HG02840 (cell line): ENCODE measurements around the gene SDK2.

Experiments
- ATAC-seq: cut with Tn5 transposase; IDR thresholded peaks from one replicate; pipeline ENCODE4 v1.9.1; 2021; ENCODE audit warnings: mild to moderate bottlenecking, moderate library complexity, moderate number of reproducible peaks; ENCODE audit not compliant: unreplicated experiment, low FRiP score

The SDK2 gene

DNA sequence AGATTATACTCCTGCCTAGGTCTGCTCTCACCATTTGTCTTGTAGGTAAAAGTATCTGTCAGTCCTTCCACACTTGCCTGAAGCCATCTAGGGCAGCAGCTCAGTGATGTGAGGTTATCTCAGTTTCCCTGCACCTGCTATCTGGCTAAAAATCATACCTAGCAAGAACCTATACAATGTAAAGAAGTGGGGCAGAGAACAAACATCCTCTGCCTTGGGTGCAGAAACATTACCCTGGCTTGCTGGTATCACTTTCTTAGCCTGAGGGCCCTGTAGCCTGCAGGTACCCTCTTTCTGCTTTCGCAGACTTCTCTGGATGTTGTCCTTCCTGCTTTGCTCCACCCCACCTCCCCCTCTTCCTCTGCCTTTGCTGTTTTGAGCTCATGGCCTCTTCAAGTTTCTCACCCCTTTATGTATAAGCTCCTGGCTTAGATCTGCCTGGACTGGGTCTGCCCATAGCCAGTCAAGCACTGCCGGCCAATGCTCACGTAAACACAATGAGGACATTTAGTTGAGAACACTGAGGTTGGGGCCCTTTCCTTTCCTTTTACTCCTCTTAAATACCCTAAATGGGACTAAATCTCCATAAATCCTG is 8.7 kb upstream of the SDK2 start:
- no peak for ATAC-seq

DNA sequence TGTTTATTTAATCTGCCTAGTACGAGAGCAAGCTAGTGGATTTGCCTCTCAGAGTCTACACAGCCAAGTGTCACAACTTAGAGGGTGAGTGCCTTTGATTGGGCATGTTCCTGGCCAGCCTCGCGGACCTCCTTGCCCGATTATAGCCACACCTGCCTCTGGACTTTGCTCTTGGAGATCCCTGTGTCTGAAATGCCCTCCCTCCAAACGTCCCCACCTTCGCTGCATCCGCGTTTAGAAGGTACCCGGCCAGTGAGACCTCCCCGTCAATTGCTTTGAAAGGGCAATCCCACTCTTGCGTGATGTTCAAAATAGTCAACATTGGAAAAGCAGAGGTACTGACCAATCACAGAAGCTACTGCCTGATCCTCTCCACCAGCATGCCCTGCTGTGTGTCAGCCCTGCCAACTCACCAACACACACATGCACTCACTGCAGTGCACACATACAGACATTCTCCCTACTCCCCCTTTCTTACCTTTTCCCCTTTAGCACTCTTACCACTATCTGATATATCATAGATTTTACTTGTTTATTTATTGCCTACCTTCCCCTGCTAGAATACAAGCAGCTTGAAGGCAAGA is 6.5 kb upstream of the SDK2 start:
- ATAC-seq, result no peak

DNA sequence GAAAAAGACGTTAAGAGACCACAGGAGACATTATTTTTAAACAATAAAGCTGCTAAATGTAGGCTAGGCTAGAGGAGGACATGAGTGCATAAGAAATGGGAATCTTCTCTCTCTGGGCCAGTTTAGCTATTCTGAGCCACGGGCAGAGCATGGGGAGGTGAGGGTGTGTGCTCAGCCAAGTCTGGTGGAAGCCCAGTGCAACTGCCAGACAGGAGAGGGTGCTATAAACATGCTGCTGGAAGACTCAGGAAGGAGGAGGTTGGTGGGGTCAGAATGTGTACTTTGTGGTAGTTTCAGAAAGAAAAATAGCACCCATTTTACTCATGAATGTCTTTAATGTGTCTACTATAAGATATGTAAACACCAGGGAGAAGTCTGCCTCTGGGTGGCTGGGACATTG is 5.9 kb upstream of the SDK2 start:
- no peak for ATAC-seq

DNA sequence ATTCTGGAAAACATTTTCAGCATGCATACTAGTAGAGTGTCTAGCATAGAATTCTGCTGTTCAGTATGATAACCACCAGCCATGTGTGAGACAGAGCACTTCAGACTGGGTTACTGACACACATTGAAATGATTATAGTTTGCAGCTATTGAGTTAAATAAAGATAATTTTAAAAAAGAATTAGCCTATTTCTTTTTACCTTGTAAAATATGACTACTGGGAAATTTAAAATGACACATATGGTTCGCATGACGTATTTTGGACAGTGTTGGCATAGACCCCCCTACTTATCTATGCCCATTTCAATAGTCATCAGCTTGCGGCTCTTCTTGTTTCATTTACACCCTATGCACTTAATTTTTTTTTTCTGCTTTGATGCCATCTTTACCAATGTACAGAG is 4.7 kb upstream of the SDK2 start:
- no peak for ATAC-seq

DNA sequence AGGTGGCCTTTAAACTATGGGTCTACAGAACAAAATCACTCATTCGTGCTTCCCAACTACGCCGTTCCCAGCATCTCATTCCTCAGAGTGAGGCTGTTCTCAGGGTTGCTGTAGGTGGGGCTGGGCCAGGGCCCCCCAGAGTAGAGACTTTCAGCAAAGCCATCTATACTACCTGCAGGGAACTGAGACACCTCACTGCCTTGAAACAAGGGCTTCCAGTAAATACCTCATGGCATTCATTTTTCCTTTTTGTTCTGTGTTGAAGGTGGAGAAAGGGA is 4.2 kb upstream of the SDK2 start:
- ATAC-seq, result no peak

DNA sequence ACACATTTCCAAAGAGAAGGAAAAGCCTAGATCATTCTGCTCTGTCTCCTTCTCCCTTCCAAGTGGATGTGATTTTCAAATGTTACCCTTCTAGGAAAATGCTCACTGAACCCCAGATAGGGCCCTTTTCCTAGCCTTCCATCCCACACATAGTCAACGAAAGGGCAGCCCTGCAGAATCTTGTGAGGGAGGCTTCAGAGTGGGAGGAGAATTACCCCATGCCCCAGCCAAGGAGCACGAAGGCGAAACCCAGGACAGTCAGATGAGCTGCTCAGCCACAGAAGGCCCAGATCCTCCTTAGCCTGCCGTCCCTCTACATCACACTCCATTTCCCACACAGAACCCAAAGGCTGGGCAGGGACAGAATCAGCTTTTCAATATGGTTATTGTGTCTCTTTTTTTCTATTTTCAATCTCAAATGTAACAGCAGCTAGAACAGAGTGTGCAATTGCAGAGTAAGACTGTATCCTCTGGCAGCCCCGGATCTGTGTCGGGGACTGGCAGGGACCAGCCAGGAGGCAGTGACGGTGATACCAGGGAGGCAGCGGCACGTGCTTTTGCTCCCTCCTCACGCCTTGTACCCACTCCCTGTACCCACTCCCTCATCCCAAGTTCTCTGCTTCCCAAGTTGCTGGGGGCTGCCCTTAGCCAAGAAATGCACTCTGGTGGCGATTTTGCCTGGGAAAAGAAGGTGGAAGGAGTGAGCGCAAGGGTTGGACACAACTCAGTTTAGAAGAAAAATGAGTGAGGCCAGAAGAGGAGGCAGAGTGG is 3.7 kb upstream of the SDK2 start:
- no peak for ATAC-seq

DNA sequence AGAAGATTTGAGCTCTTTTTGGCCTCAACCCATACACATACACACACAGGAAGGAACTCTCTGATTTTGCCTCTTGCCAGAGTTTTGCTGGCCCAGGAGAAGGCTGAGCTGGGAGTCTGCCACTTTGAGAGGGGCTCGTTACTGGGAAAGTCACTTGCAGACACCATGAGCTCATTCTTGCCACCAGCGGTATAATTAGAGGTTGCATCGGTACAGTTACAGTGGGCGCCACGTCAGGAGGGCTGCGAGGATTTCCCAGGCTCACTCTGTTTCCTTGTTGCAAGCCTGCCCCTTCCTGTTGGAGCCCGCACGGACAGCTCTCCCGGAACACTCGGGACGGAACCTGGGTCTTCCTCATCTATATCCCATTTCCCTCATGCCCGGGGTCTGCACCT is 3.1 kb upstream of the SDK2 start:
- no peak for ATAC-seq

DNA sequence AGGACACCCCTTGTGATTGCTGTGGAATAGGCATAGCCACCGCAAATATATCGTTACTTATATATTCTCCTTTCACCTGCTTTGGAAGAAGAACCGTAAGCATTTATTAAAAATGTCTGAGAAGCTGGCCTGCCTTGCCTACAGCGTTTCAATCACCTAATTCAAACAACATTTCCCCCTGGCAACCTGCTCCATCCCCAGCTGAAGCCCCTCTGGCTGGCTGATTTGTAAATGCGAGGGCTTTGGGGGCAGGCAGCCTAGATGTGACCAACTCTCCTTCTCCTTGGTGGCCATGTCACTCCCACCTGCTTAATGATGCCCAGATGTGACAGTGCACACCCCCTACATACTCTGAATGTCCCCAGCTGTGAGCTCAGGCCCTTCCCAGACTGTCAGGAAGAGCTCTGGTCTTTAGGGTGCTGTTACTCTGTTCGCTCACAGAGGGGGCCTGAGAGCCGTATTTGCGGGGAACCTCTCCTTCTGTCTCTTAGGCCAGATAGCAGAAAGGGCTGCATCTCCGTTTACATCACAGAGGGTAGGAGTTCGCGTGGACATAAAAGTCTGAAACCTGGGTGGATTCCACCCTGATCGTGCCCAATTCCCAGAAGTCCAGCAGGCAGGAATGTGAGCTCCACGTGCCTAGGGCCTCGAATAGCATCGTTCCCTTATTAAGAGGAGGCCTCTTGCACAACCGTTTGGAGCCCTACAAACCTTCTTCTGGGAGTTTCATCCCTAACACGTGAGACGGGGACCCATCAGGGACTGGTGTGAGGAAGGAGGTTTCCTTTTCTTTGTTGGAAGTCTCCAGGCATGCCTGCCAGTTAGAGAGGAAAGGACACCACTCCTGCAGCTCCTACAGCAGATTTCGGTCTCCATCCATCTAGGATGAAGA is 2.4 kb upstream of the SDK2 start:
- no peak for ATAC-seq

DNA sequence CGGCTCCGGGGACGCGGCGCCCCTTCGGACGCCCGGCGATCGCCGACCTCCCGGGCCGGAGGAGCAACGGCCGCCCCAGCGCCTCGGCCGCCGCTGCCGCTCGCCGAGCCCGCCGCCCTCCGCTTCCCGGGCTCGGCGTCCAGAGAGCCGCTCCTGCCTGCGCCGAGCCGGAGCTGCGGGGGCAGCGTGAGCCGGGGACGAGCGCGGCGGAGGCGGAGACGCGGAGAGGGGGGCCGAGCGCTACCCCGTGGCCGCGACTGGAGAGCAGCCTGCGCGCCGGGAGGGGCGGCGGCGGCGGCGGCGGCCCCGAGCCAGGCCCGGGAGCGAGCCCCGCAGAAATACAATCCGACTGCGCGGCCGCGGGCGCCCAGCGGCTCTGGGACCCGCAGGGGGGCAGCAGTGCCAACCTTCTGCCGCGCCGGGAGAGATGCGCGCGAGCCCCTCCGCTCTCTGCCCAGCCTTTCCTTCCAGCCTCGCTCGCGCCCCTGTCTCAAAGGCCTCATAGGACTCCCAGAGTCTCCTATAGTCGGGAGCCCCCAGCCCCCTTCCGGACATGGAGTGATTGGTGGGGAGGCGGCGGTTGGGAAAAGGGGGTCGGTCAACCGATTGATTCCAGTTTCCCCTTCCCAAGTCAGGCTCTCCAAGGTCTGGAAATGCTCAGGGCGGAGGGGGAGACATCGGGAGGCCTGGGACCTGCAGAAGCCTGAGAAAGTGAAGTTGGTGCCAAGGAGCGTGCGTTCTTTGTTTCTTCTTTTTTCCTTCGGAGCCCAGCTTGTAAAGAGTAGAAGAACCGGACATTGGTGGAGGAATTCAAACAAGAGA is 1.0 kb upstream of the SDK2 start:
- ATAC-seq, result no peak

DNA sequence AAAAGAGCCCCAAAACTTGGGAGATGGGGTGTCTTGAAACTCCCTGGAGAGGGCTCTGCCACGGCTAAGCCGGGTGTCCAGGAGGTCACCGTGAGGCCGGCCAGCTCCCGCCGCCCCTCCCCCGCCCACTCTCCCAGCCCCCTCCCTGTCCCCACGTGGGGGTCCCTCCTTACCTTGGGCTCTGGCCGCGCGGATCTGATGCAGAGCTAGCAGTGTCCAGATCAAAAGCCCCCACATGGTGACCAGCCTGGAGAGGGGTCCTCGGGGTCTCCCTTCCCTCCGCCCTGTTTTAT is 447 bp downstream of the SDK2 start:
- ATAC-seq, result no peak

DNA sequence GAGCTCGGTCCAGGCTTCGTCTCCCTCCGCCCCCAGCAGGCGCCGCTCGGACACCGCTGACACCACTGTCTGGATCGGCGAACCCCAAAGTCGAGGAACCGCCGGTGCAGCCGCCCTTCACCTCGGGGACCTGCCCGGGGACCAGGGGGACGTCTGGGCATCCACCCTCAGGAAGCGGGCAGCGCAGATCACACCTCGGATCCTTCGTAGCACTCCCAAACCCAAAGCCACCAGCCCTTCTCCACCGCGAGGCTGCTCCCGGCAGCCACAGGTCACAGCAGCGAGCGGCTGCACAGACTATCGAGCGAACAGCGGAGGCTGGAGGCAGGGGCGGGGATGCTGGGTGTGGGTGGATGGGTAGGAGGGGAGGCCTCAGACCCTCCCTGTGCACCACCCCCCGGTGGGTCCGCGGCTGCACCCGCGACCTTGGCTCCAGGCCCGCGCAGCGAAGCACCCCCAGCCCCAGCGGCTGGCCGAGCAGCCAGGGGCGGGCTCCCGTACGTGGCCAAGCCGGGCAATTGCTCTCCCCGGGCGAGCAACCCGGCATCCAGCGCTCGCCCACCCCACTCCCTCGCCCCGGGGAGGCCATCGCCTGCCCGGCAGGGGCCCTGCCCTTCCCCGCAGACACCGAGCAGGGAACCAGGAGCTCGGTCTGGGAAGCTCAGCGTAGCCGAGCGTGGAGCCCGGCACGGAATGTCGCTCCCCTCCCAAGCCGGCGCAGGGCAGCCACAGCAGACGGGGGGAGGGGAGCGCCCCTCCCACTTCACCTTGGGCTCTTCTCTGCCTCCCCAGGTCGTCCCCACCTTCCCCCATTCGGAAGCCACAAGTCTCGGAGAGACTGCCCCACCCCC is 1.0 kb downstream of the SDK2 start:
- no peak for ATAC-seq

DNA sequence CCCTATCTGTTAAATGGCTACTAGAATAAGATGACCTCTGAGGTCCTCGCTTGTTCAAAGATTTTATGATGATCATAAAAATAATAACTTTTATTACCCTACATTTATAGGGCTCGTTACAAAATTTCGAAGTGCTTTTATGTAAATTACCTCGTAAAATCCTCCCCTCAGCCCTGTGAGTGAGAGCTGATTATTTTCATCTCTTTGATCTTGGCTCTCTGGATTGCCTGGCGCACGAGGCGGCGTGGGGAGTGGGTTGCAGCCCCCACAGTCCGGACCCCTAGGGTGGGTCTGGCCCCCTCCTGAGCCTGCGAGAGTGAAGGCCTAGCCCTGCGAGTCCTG is 1.6 kb downstream of the SDK2 start:
- ATAC-seq, result no peak

DNA sequence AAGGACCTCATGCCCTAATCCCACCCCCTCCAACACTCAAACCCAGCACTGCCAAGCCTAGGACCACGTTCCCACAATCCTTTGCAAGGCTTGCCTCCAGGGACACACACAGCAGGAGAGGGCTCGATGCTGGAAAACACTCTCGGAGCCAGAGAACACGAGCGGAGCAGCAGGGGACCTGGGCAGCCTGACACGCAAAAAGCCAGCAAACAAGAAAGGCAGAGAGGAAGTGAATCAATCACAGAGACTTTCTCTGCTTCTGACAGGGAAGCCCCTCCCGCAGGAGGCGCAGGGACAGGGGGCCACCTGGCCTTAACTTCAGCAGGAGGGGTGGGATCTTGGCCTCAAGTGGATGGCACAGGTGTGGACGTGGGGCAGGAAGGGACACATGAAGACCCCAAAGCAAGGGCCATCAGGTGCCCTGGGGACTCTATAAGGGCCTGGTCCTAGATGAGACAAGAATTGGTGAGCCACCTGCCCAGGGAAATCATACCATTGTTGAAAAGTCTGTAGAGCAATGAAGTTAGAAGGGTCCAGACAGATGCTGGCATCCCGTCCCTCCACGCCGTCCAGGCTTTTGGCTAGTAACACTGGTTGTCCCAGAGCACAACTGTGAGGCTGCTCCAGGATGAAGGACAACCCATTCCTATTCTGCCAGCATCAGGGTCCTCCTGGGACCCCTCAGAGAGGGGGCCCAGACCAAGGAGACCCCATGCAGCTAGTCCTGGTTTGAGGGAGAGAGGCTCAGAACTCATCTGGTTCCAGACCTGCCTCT is 2.2 kb downstream of the SDK2 start:
- ATAC-seq, result no peak

DNA sequence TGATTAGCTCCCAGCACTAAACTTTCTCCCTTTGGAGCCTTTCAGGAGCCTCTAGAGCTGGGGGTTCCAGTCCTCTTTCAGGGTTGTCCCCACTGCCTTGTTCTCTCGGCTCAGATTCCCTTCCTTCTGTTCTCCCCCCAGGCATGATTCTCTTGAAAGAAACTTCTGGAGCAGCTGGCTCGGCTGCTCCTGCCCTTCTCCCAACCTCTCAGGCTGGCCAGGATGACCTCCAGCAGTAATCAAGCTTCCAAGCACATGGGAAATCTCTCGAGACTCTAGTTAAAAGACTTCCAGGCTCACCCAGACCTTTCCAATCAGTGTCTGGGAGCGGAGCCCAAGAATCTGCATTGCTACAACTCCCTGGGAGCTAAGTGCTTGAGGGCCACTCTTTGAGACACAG is 3.6 kb downstream of the SDK2 start:
- ATAC-seq, result no peak

DNA sequence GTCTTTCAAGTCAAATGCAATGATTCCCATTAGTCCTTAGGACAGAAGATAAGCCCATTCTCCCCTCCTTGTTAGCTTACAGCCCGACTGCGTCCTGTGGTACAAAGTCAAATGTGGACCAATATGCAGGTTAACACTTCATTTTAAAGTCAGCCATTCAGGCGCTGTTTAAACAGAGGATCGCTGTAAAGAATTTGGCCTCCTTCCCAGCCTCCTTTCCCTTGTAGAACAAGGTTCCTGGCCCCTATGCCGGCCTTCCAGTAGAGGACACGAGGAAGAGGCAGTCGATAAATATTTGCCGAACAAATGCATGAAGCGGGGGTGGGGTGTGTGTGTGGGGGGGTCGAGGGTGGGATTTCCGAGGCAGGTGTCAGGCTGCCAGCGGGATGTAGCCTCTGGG is 4.3 kb downstream of the SDK2 start:
- ATAC-seq, result no peak

DNA sequence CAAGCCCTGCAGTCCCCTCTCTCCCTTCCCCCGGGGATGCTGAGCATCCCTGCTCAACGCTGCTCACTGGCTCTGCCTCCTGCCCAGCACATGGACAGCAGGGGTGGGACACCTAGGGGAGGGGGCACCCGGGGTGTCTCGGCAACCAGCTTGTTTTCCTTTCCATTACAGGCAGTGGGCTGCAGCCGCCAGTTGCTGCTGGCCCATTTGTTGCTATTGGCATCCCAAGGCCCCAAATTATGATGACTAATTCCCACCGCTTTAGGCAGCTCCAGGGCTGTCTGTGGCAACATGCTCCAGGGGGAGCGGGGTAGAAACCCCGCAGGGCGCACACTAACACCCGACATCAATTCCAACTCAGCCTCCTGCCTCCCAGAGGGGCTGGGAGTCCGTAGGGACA is 4.9 kb downstream of the SDK2 start:
- ATAC-seq, result no peak

DNA sequence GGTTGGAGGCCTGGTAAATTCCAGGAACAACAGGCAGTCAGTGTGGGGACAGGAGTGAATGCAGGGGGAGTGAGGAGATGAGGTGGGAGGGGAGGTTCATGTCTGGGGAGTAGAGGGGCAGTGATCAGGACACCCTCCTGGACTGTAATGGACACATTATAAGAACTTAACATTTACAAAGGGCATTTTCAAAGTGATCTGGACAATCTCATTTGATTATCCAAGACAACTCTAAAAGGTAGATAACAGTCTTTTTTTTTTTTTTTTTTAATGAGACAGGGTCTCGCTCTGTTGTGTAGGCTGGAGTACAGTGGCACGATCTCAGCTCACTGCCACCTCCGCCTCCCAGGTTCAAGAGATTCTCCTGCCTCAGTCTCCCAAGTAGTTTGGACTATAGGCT is 5.7 kb downstream of the SDK2 start:
- no peak for ATAC-seq

DNA sequence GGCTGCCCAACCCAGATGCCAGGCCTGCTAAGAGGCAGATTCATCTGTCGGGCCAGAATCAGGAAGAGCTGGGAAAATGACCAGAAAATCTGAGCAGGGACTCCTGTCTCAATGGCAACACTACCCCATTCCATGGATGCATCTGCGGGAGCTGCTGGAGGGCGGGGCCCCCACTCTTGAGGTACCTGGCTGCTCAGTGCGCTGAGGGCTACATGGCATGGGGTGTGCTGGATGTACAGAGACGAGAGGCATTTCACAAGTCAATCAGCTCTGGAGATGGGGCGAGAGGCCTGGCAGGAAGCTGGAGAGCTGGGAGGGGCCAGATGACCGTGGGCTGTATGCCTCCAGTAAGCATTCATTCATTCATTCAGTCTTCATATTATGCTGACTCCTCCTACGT is 6.4 kb downstream of the SDK2 start:
- no peak for ATAC-seq

DNA sequence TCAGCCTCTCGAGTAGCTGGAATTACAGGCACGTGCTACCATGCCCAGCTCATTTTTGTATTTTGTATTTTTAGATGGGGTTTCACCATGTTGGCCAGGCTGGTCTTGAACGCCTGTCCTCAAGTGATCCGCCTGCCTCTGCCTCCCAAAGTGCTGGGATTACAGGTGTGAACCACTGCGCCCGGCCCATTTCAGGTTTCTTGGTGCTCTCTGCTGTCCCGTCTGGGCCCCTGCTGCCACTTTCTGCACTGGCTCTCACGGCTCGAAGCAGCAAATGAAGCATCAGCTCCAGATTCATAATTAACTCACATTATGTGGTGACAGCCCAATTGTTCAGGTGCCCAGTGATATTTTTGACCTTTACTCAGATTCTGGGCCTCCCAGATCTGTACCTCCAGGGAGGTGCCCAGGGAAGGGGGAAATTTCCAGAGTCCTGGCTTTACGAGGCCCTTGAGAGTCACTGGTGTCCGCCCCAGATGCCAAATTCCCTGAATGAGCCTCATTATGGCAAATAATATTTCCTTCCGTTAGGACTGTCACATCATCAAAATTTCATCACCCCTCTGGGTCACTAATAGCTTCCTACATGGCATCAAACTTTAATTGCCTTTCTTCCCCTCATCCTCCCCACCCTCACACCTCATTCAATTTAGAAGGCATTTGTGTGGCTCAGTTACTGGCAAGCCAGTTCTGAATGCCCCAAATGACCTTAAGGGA is 9.0 kb downstream of the SDK2 start:
- ATAC-seq, result no peak
